Lower leg skin (tissue), 3 donors: Measurements from ENCODE around the gene CERS5.

Experiments
- CTCF ChIP-seq, 3 donors: fragments of 450-650 bp; IDR thresholded peaks; one replicate each; pipeline ENCODE4 v1.5.1; 2016; ENCODE audit warnings: antibody characterized with exemption in 3 of 3, mild to moderate bottlenecking in 3 of 3, moderate library complexity in 2 of 3
- POLR2A ChIP-seq, 2 donors: fragments of 450-650 bp; IDR thresholded peaks; one replicate each; pipeline ENCODE4 v1.6.1; 2016 to 2017; ENCODE audit warnings: antibody characterized with exemption in 2 of 2, mild to moderate bottlenecking in 1 of 2, moderate library complexity in 1 of 2

- no peak for TF ChIP-seq CTCF (IDR thresholded peaks at IDR 0.05)
- TF ChIP-seq POLR2A (IDR thresholded peaks at IDR 0.05), result no peak
Measured at GRCh38 chr12:50106907-50107306, 60.3 kb downstream of the CERS5 start.
